Neutrophil (primary cell): ENCODE measurements around the gene SERP2.

ENCODE experiments used
- H3K27ac ChIP-seq: fragments of 200-600 bp; sonication (generic); 2 replicates; pipeline ENCODE4 v1.5.1; 2016; ENCODE audit warnings: mild to moderate bottlenecking, moderate library complexity
- H3K27me3 ChIP-seq: fragments of 200-600 bp; sonication (generic); 2 replicates; pipeline ENCODE4 v1.6.0; 2016; ENCODE audit warnings: mild to moderate bottlenecking
- H3K36me3 ChIP-seq: fragments of 200-600 bp; sonication (generic); 2 replicates; pipeline ENCODE4 v1.5.1; 2017
- H3K4me1 ChIP-seq, 2 experiments: fragments of 200-600 bp in 1 of 2; sonication (generic) in 1 of 2; 1 replicate in 1 of 2; 2 replicates in 1 of 2; pipeline versions ENCODE4 v1.5.1 to v1.6.1; 2013 to 2016; ENCODE audit warnings: low read depth in 1 of 2, low read length in 1 of 2, mild to moderate bottlenecking in 1 of 2, moderate library complexity in 1 of 2; ENCODE audit not compliant: control insufficient read depth in 1 of 2, insufficient read depth in 1 of 2
- H3K4me3 ChIP-seq, 2 experiments: fragments of 200-600 bp in 1 of 2; sonication (generic) in 1 of 2; 1 replicate in 1 of 2; 2 replicates in 1 of 2; pipeline ENCODE4 v1.5.1; 2013 to 2016; ENCODE audit warnings: low read depth in 1 of 2, low read length in 1 of 2, mild to moderate bottlenecking in 1 of 2, moderate library complexity in 1 of 2
- H3K9me3 ChIP-seq: fragments of 200-600 bp; sonication (generic); 2 replicates; pipeline ENCODE4 v1.5.1; 2016
- CTCF ChIP-seq: fragments of 200-600 bp; sonication (generic); IDR thresholded peaks from 2 replicates; pipeline ENCODE4 v1.5.1; 2016; ENCODE audit warnings: antibody characterized with exemption

Gene SERP2

GRCh38 chr13:44433863-44434765 lies 60.5 kb downstream of the SERP2 start:
- peaks cover 9% of the 10 kb centered on the region for H3K27me3 ChIP-seq
- peaks cover 23 to 32% of the 10 kb centered on the region in 2 experiments for H3K4me1 ChIP-seq
- TF ChIP-seq CTCF, result no peak
- no peaks in the 10 kb centered on the region for H3K36me3 ChIP-seq
- H3K4me3 ChIP-seq, result no peak overlapping the region
- H3K27ac ChIP-seq, result no peak overlapping the region
- no peaks in the 10 kb centered on the region for H3K9me3 ChIP-seq

DNA sequence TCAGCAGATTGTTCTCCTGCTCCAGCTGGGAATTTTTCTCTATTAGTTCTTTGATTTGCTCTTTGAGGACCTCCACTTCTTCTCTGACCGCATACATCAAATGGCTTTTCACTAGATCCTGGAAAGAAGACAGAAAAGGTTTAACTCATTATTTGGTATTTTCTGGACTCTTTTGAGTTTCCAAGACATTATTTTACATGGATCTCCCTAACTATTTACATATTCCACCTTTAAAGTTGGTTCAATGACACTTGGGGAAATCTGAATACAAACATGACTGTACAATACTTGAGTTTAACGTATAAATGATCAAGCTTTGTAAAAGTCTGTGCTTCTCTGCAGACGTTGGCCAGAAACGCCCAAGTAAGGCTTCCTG lies 61.1 kb downstream of the SERP2 start:
- Histone ChIP-seq H3K4me3 (peak overlapping the region; percentile 59 to 64), H3K9me3 (no peaks in the 10 kb centered on the region), H3K27me3 (peaks cover 9% of the 10 kb centered on the region), H3K4me1 (peaks cover 23 to 32% of the 10 kb centered on the region in 2 experiments), H3K36me3 (no peaks in the 10 kb centered on the region), H3K27ac (peak overlapping the region; percentile 9)
- TF ChIP-seq CTCF, result no peak

DNA sequence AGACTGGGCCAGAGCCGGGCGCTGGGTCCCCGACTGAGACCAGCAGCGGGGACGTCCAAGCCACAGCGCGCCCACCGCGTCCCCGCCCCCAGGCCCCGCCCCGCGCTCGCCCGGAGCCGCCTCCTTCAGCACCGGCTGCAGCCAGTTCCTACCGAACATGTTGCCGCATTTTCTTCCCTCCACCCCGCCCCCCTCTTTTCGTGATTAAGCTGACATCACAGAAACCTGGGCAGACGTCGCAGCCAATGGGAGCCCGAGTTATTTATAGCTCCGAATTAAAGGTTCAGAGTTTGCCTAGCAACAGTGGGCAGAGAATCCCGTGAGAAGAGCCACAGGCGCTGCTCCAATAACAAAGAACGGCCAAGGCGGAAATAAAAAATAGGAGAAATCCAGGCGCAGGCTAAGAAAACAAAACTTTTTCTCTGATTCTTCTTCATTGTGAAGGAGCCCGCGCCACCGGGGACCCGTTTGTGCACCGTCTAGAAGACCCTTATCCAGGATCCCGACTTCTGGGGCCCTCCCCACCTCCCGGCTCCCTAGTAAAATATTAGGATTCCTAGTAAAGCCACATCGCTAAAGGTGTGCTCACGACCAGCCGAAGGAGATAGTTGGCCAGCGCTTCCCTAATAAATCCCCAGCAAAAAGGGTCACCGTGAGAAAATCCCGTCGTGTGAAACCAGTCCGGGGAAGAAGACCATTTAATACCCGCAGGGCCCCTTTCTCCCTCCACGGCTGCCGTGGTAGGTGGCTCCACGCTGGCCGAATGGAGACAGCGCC lies 61.7 kb downstream of the SERP2 start:
- TF ChIP-seq CTCF, result no peak

DNA sequence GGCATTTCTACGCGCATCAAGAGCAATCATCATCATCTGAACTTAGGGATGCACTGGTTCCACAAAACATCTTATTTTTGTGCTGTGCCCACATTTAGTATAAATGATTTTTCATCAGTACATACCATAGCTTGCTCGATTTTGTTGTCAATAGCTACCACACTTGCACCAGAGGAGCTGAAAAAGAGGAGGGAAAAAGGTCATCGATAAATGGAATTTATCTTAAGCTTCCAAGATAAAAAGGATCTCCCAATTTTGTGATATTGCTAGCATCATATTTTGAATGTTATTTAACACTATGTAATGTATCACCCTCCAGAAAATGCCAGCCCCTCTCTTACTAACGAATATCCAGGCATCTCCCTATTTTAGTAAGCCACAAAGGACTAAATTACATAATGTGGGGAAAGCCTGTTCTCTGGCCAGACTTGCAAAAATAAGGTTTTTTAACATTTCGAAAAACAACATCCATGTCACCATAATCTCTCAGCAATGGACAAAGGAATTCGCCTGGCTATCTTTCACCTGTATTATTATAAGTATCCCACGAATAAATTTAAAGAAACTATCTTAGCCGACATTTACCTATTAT lies 62.4 kb downstream of the SERP2 start:
- TF ChIP-seq CTCF, result no peak
- Histone ChIP-seq H3K4me1 (peaks cover 23 to 32% of the 10 kb centered on the region in 2 experiments), H3K36me3 (no peaks in the 10 kb centered on the region), H3K4me3 (peak overlapping the region; percentile 59 to 64), H3K27ac (no peak overlapping the region), H3K9me3 (no peaks in the 10 kb centered on the region), H3K27me3 (peaks cover 9% of the 10 kb centered on the region)

More for the DNA sequence above, 61.7 kb downstream of the SERP2 start:
- peaks cover 23 to 32% of the 10 kb centered on the region in 2 experiments for H3K4me1 ChIP-seq
- no peaks in the 10 kb centered on the region for H3K9me3 ChIP-seq
- H3K27me3 ChIP-seq, result peaks cover 9% of the 10 kb centered on the region
- H3K27ac ChIP-seq, result peak overlapping the region; percentile 9
- H3K4me3 ChIP-seq, result peak overlapping the region; percentile 59 to 64
- H3K36me3 ChIP-seq, result no peaks in the 10 kb centered on the region

- peaks cover 23 to 32% of the 10 kb centered on the region in 2 experiments for H3K4me1 ChIP-seq
- no peak overlapping the region for H3K27ac ChIP-seq
- peaks cover 9% of the 10 kb centered on the region for H3K27me3 ChIP-seq
Observed at GRCh38 chr13:44436589-44437337, 63.1 kb downstream of the SERP2 start.

More at GRCh38 chr13:44436589-44437337, 63.1 kb downstream of the SERP2 start:
- Histone ChIP-seq H3K36me3 (no peaks in the 10 kb centered on the region), H3K9me3 (no peaks in the 10 kb centered on the region), H3K4me3 (peak overlapping the region; percentile 59 to 64)
- TF ChIP-seq CTCF, result no peak
